ENCODE data around the gene ZCCHC14. TPM values are rescaled to one million over a fixed set of nuclear protein-coding genes. Genes with fewer than 3 reads are reported as not detected.

The ZCCHC14 gene
- total and polyA plus RNA-seq, 2 of the 8 experiments (the other 6 are each of a cell fraction or from before 2014, with no cell fraction given), result 8.2 to 28.2 TPM

DNA sequence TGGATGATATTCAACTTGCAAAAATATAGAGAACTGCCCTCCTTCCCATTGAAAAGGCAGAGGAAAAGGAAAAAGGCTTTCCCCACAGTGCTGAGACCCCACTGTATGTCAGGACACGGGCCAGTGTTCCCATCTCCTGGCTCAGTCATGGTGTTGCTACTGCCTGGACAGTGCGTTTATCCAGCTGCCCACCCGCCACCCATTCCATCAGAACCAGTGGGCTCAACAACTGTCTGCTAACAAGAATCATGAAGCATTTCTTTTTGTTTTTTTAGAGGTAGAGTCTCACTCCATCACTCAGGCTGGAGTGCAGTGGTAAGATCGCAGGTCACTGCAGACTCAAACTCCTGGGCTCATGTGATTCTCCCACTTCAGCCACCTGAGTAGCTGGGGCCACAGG, 120.5 kb downstream of the ZCCHC14 start:
- no peaks in the 10 kb centered on the region for H3K27me3 ChIP-seq (replicated peaks in 1 of 4; ENCODE audit: control insufficient read depth in 3 of 4, extremely low read depth in 1 of 4, insufficient read depth in 3 of 4, low read length in 3 of 4)
- DNase-seq (ENCODE audit: low read depth in 1 of 2, low spot score in 2 of 2) (no peak), FAIRE-seq (no peak)
- no peak overlapping the region for H2BK120ac ChIP-seq (replicated peaks; ENCODE audit: low read depth, low read length)
- no peak overlapping the region for H3K56ac ChIP-seq (replicated peaks; ENCODE audit: insufficient read length, low read depth, low read length)
- H2BK20ac ChIP-seq (ENCODE audit: low read length), result no peak overlapping the region
- ChIA-PET POLR2A (ENCODE audit: partially characterized antibody) (no interaction called here), CTCF (ENCODE audit: partially characterized antibody) (interaction anchor here (0.7 kb wide), 1 partner anchor 62 kb away, joined by 3 read pairs; no protein-coding TSS in a partner anchor)
- no peak overlapping the region for H4K8ac ChIP-seq (ENCODE audit: extremely low read depth, insufficient read depth, low read length)
- no peak overlapping the region for H2AFZ ChIP-seq (ENCODE audit: low read length)
- no peak overlapping the region for H3K18ac ChIP-seq (ENCODE audit: extremely low read depth, low read length)
- WGBS, 2 experiments (ENCODE audit: extremely low coverage in 1 of 2, insufficient coverage in 1 of 2, insufficient read length in 1 of 2, insufficient replicate concordance in 2 of 2, low coverage in 1 of 2, low lambda C conversion rate in 2 of 2, missing lambda C conversion rate in 1 of 2), result 88% methylated on average over 4 of the region's 4 CpGs; no CpG with 5 or more reads in 1 of the 2 experiments
- no peak overlapping the region for H3K14ac ChIP-seq (ENCODE audit: insufficient read length)
- H3K79me1 ChIP-seq (ENCODE audit: low read depth, low read length), result peaks cover 9% of the 10 kb centered on the region
- no peak overlapping the region for H4K5ac ChIP-seq (ENCODE audit: insufficient read length, low read depth, low read length)
- H3K4ac ChIP-seq (replicated peaks; ENCODE audit: insufficient read length, low read depth, low read length), result no peak overlapping the region
- H4K91ac ChIP-seq (replicated peaks; ENCODE audit: insufficient read length, low read length), result no peak overlapping the region
- H3K9me3 ChIP-seq (ENCODE audit: insufficient read depth in 2 of 2, low read depth in 1 of 2, low read length in 1 of 2), result no peaks in the 10 kb centered on the region
- H3K4me2 ChIP-seq (ENCODE audit: insufficient read depth in 1 of 2, low read depth in 2 of 2, low read length in 2 of 2), result no peak overlapping the region
- H3K9ac ChIP-seq (replicated peaks in 1 of 4; ENCODE audit: extremely low read depth in 1 of 4, low read depth in 3 of 4, low read length in 3 of 4), result no peak overlapping the region
- H2BK5ac ChIP-seq (ENCODE audit: low read depth, low read length), result no peak overlapping the region
- peaks cover 2 to 13% of the 10 kb centered on the region in 2 experiments for H4K20me1 ChIP-seq (replicated peaks in 1 of 2; ENCODE audit: control insufficient read depth in 1 of 2, insufficient read depth in 2 of 2, low read length in 2 of 2)
- no peak overlapping the region for H2BK15ac ChIP-seq (ENCODE audit: low read length)
- no peak overlapping the region; the same call in 1 of the 2 replicates for H3K27ac ChIP-seq (ENCODE audit: low read depth, low read length)
- H3K79me2 ChIP-seq (ENCODE audit: control insufficient read depth in 1 of 2, insufficient read depth in 2 of 2, low read length in 2 of 2), result peaks cover 0 to 48% of the 10 kb centered on the region in 2 experiments; a peak in 2 of 4 replicates
- no peak overlapping the region for H3K4me3 ChIP-seq (ENCODE audit: extremely low read depth in 1 of 4, insufficient read depth in 2 of 4, low read depth in 3 of 4, low read length in 4 of 4)
- TF ChIP-seq KDM1A (IDR thresholded peaks at IDR 0.05; ENCODE audit: borderline replicate concordance, low read length) (no peak), CTBP2 (IDR thresholded peaks at IDR 0.05; ENCODE audit: borderline replicate concordance, insufficient read depth, insufficient read length, low read length) (no peak), BACH1 (IDR thresholded peaks at IDR 0.05; ENCODE audit: low read length) (no peak), SP4 (IDR thresholded peaks at IDR 0.05; ENCODE audit: low read length) (no peak), ZNF274 (IDR thresholded peaks at IDR 0.05; ENCODE audit: borderline replicate concordance, extremely low read depth, low read length) (no peak), POLR2A (IDR thresholded peaks at IDR 0.05; ENCODE audit: control extremely low read depth in 1 of 2, low read depth in 2 of 2, low read length in 2 of 2) (no peak), SP2 (IDR thresholded peaks at IDR 0.05; ENCODE audit: low read length) (no peak), TEAD4 (IDR thresholded peaks at IDR 0.05; ENCODE audit: low read depth, low read length) (no peak)
- H3K23ac ChIP-seq (ENCODE audit: insufficient read length), result no peak overlapping the region
- H2AK5ac ChIP-seq (ENCODE audit: low read depth, low read length), result no peak overlapping the region
- H3K36me3 ChIP-seq (ENCODE audit: control insufficient read depth in 2 of 4, insufficient read depth in 4 of 4, low read length in 3 of 4), result no peaks in the 10 kb centered on the region
- peaks cover 0 to 8% (median 0%) of the 10 kb centered on the region in 4 experiments; a peak in 2 of 7 replicates for H3K4me1 ChIP-seq (replicated peaks in 1 of 4; ENCODE audit: control insufficient read depth in 3 of 4, insufficient read depth in 4 of 4, low read length in 3 of 4)
- H3K23me2 ChIP-seq (ENCODE audit: low read depth, low read length), result no peaks in the 10 kb centered on the region
- no peak overlapping the region for H2BK12ac ChIP-seq (ENCODE audit: low read depth, low read length)
